ENCODE data around the gene KHDC4. TPM values are rescaled to one million over a fixed set of nuclear protein-coding genes. Genes with fewer than 3 reads are reported as not detected.

Gene KHDC4
- total and polyA plus RNA-seq, 7 experiments from 2014 or later: 8.1 to 117 (median 64.9) TPM

- H3K27me3 Mint-ChIP-seq: no peaks in the 10 kb centered on the region
- POLR2A ChIA-PET: interaction anchor here (1.8 kb wide), 1 partner anchor 65 kb away, joined by 10 read pairs; no protein-coding TSS in a partner anchor
- peak within 1 kb of the TSS; percentile 90 to 99 (median 96) for H3K27ac Mint-ChIP-seq
- no peaks in the 10 kb centered on the region for H3K9me3 ChIP-seq (ENCODE audit: control insufficient read depth in 2 of 3, low read length in 3 of 3)
- H3K4me1 Mint-ChIP-seq: peaks cover 11 to 38% (median 21%) of the 10 kb centered on the region in 7 donors
- ATAC-seq (peak; percentile 99), DNase-seq (peak; percentile 68 to 85 (median 76))
- H3K4me1 ChIP-seq (ENCODE audit: control insufficient read depth in 2 of 2, insufficient read depth in 2 of 2, low read length in 2 of 2): peaks cover 5 to 17% of the 10 kb centered on the region in 2 donors
- peak within 1 kb of the TSS; percentile 73 for H3K4me3 ChIP-seq (ENCODE audit: low read length)
- H3K4me3 Mint-ChIP-seq: peak within 1 kb of the TSS; percentile 85 to 99 (median 96)
- H3K27ac ChIP-seq (ENCODE audit: low read depth, low read length): peak within 1 kb of the TSS; percentile 80
- H3K36me3 ChIP-seq (ENCODE audit: control insufficient read depth in 2 of 3, insufficient read depth in 3 of 3, low read length in 3 of 3): peaks cover 9 to 43% (median 20%) of the 10 kb centered on the region in 3 experiments
- H3K36me3 Mint-ChIP-seq: peaks cover 0 to 24% (median 4%) of the 10 kb centered on the region in 5 donors
- CTCF ChIA-PET: no interaction called here
- intact Hi-C loops (cut with micrococcal nuclease): loop anchor here (1.0 to 10.0 kb wide), 9 partner anchors 18 to 589 kb away; partner anchors contain the start of genes ARHGEF2 (in 2 of the 2), KHDC4 (in 2 of the 2), LAMTOR2 (in 2 of the 2) and RUSC1 (in 2 of the 2)
- no peaks in the 10 kb centered on the region for H3K27me3 ChIP-seq (ENCODE audit: control insufficient read depth in 2 of 2, insufficient read depth in 2 of 2, low read length in 2 of 2)
- no peaks in the 10 kb centered on the region for H3K9me3 Mint-ChIP-seq
These were observed 22.8 kb downstream of the KHDC4 start, which contains the start of gene RIT1 for GRCh38 chr1:155911156-155912055. RIT1 (minus strand) TSS chr1:155911349; CDS start chr1:155910761, 588 bp downstream.

- Mint-ChIP-seq H3K4me3 (peak overlapping the region; percentile 85 to 99 (median 96)), H3K27ac (peak overlapping the region; percentile 90 to 99 (median 96)), H3K9me3 (no peaks in the 10 kb centered on the region), H3K4me1 (peaks cover 11 to 42% (median 21%) of the 10 kb centered on the region in 7 donors), H3K27me3 (no peaks in the 10 kb centered on the region), H3K36me3 (peaks cover 0 to 18% (median 4%) of the 10 kb centered on the region in 5 donors)
- peak in 3 of 9 donors; percentile 11 to 28 (median 28) for DNase-seq
- H3K27ac ChIP-seq (ENCODE audit: low read depth, low read length): peak overlapping the region; percentile 80
- peak overlapping the region; percentile 73 for H3K4me3 ChIP-seq (ENCODE audit: low read length)
- intact Hi-C loops (cut with micrococcal nuclease): loop anchor here (1.0 to 10.0 kb wide), 9 partner anchors 17 to 588 kb away; partner anchors contain the start of genes ARHGEF2 (in 2 of the 2), KHDC4 (in 2 of the 2), LAMTOR2 (in 2 of the 2) and RUSC1 (in 2 of the 2)
- H3K36me3 ChIP-seq (ENCODE audit: control insufficient read depth in 2 of 3, insufficient read depth in 3 of 3, low read length in 3 of 3): peaks cover 5 to 41% (median 18%) of the 10 kb centered on the region in 3 experiments
- peaks cover 5 to 17% of the 10 kb centered on the region in 2 donors for H3K4me1 ChIP-seq (ENCODE audit: control insufficient read depth in 2 of 2, insufficient read depth in 2 of 2, low read length in 2 of 2)
- ATAC-seq: peak; percentile 53
- CTCF ChIA-PET: no interaction called here
- no peaks in the 10 kb centered on the region for H3K27me3 ChIP-seq (ENCODE audit: control insufficient read depth in 2 of 2, insufficient read depth in 2 of 2, low read length in 2 of 2)
- H3K9me3 ChIP-seq (ENCODE audit: control insufficient read depth in 2 of 3, low read length in 3 of 3): no peaks in the 10 kb centered on the region
- POLR2A ChIA-PET: interaction anchor here (1.8 kb wide), 1 partner anchor 66 kb away, joined by 10 read pairs; no protein-coding TSS in a partner anchor
These were observed 23.5 kb downstream of the KHDC4 start for GRCh38 chr1:155910621-155911121.

GRCh38 chr1:155909894-155910293 is 24.3 kb downstream of the KHDC4 start:
- Mint-ChIP-seq H3K27ac (peak overlapping the region; percentile 62 to 99 (median 92)), H3K4me1 (peaks cover 11 to 42% (median 21%) of the 10 kb centered on the region in 7 donors), H3K4me3 (peak overlapping the region; percentile 83 to 99 (median 96)), H3K27me3 (no peaks in the 10 kb centered on the region), H3K9me3 (no peaks in the 10 kb centered on the region), H3K36me3 (peaks cover 0 to 18% (median 4%) of the 10 kb centered on the region in 5 donors)
- Histone ChIP-seq H3K9me3 (ENCODE audit: control insufficient read depth in 2 of 3, low read length in 3 of 3) (no peaks in the 10 kb centered on the region), H3K4me1 (ENCODE audit: control insufficient read depth in 2 of 2, insufficient read depth in 2 of 2, low read length in 2 of 2) (peaks cover 5 to 17% of the 10 kb centered on the region in 2 donors), H3K27ac (ENCODE audit: low read depth, low read length) (peak overlapping the region; percentile 80), H3K36me3 (ENCODE audit: control insufficient read depth in 2 of 3, insufficient read depth in 3 of 3, low read length in 3 of 3) (peaks cover 8 to 39% (median 18%) of the 10 kb centered on the region in 3 experiments), H3K27me3 (ENCODE audit: control insufficient read depth in 2 of 2, insufficient read depth in 2 of 2, low read length in 2 of 2) (no peaks in the 10 kb centered on the region), H3K4me3 (ENCODE audit: low read length) (peak overlapping the region; percentile 73)
- intact Hi-C loops (cut with micrococcal nuclease): loop anchor here (2.0 to 10.0 kb wide), 3 partner anchors 69 to 588 kb away; partner anchors contain the start of genes RUSC1 (in 2 of the 2) and ARHGEF2 (in 1 of the 2)
- peak; percentile 48 for ATAC-seq
- ChIA-PET POLR2A (interaction anchor here (1.8 kb wide), 1 partner anchor 67 kb away, joined by 10 read pairs; no protein-coding TSS in a partner anchor), CTCF (no interaction called here)
- DNase-seq: peak in 2 of 9 donors; percentile 5 to 12

- no peak overlapping the region for H3K4me3 ChIP-seq (ENCODE audit: low read length)
- ATAC-seq (no peak), DNase-seq (no peak)
- ChIA-PET CTCF (interaction anchor here (0.6 kb wide), 1 partner anchor 149 kb away, joined by 3 read pairs; the partner anchor contains the start of gene UBQLN4), POLR2A (no interaction called here)
- H3K4me1 ChIP-seq (ENCODE audit: control insufficient read depth in 2 of 2, insufficient read depth in 2 of 2, low read length in 2 of 2): no peaks in the 10 kb centered on the region
- Mint-ChIP-seq H3K27me3 (no peaks in the 10 kb centered on the region), H3K9me3 (no peaks in the 10 kb centered on the region), H3K27ac (no peak overlapping the region), H3K4me3 (no peak overlapping the region), H3K36me3 (peaks cover 10 to 28% (median 15%) of the 10 kb centered on the region in 5 donors), H3K4me1 (peaks cover 3 to 20% (median 5%) of the 10 kb centered on the region in 7 donors)
- intact Hi-C loops (cut with micrococcal nuclease): no loop called here
- H3K27me3 ChIP-seq (ENCODE audit: control insufficient read depth in 2 of 2, insufficient read depth in 2 of 2, low read length in 2 of 2): no peaks in the 10 kb centered on the region
- H3K9me3 ChIP-seq (ENCODE audit: control insufficient read depth in 2 of 3, low read length in 3 of 3): no peaks in the 10 kb centered on the region
- peaks cover 24 to 70% (median 32%) of the 10 kb centered on the region in 3 experiments for H3K36me3 ChIP-seq (ENCODE audit: control insufficient read depth in 2 of 3, insufficient read depth in 3 of 3, low read length in 3 of 3)
- H3K27ac ChIP-seq (ENCODE audit: low read depth, low read length): no peak overlapping the region
These were observed 30.0 kb downstream of the KHDC4 start for GRCh38 chr1:155904261-155904660.

GRCh38 chr1:155900161-155900560 is 34.1 kb downstream of the KHDC4 start:
- ATAC-seq: no peak
- Histone ChIP-seq H3K4me1 (ENCODE audit: control insufficient read depth in 2 of 2, insufficient read depth in 2 of 2, low read length in 2 of 2) (no peaks in the 10 kb centered on the region), H3K4me3 (ENCODE audit: low read length) (no peak overlapping the region), H3K9me3 (ENCODE audit: control insufficient read depth in 2 of 3, low read length in 3 of 3) (no peaks in the 10 kb centered on the region), H3K27me3 (ENCODE audit: control insufficient read depth in 2 of 2, insufficient read depth in 2 of 2, low read length in 2 of 2) (no peaks in the 10 kb centered on the region), H3K27ac (ENCODE audit: low read depth, low read length) (no peak overlapping the region), H3K36me3 (ENCODE audit: control insufficient read depth in 2 of 3, insufficient read depth in 3 of 3, low read length in 3 of 3) (peaks cover 27 to 70% (median 32%) of the 10 kb centered on the region in 3 experiments)
- POLR2A ChIA-PET: no interaction called here
- Mint-ChIP-seq H3K36me3 (peaks cover 10 to 34% (median 25%) of the 10 kb centered on the region in 5 donors), H3K27me3 (no peaks in the 10 kb centered on the region), H3K27ac (peak overlapping the region in 1 of 9 donors; percentile 4), H3K4me3 (no peak overlapping the region), H3K4me1 (peaks cover 3 to 9% (median 5%) of the 10 kb centered on the region in 7 donors), H3K9me3 (no peaks in the 10 kb centered on the region)
- intact Hi-C loops (cut with micrococcal nuclease): no loop called here
- no peak for DNase-seq
- CTCF ChIA-PET: no interaction called here

- Mint-ChIP-seq H3K9me3 (no peaks in the 10 kb centered on the region), H3K4me3 (no peak overlapping the region), H3K4me1 (peaks cover 2 to 9% (median 5%) of the 10 kb centered on the region in 7 donors), H3K27me3 (no peaks in the 10 kb centered on the region), H3K36me3 (peaks cover 9 to 34% (median 24%) of the 10 kb centered on the region in 5 donors), H3K27ac (peak overlapping the region in 1 of 9 donors; percentile 11)
- CTCF ChIA-PET: no interaction called here
- H3K27ac ChIP-seq (ENCODE audit: low read depth, low read length): no peak overlapping the region
- ATAC-seq (no peak), DNase-seq (no peak)
- H3K4me1 ChIP-seq (ENCODE audit: control insufficient read depth in 2 of 2, insufficient read depth in 2 of 2, low read length in 2 of 2): no peaks in the 10 kb centered on the region
- H3K36me3 ChIP-seq (ENCODE audit: control insufficient read depth in 2 of 3, insufficient read depth in 3 of 3, low read length in 3 of 3): peaks cover 22 to 65% (median 27%) of the 10 kb centered on the region in 3 experiments
- intact Hi-C loops (cut with micrococcal nuclease): no loop called here
- H3K9me3 ChIP-seq (ENCODE audit: control insufficient read depth in 2 of 3, low read length in 3 of 3): no peaks in the 10 kb centered on the region
- H3K27me3 ChIP-seq (ENCODE audit: control insufficient read depth in 2 of 2, insufficient read depth in 2 of 2, low read length in 2 of 2): no peaks in the 10 kb centered on the region
- no peak overlapping the region for H3K4me3 ChIP-seq (ENCODE audit: low read length)
- POLR2A ChIA-PET: interaction anchor here (0.8 kb wide), 1 partner anchor 25 kb away, joined by 4 read pairs; no protein-coding TSS in a partner anchor
These were observed 34.5 kb downstream of the KHDC4 start for GRCh38 chr1:155899683-155900082.

All from naive thymus-derived CD4-positive, alpha-beta T cell (primary cell).